ENCODE measurements around the gene TEX51.

DNA sequence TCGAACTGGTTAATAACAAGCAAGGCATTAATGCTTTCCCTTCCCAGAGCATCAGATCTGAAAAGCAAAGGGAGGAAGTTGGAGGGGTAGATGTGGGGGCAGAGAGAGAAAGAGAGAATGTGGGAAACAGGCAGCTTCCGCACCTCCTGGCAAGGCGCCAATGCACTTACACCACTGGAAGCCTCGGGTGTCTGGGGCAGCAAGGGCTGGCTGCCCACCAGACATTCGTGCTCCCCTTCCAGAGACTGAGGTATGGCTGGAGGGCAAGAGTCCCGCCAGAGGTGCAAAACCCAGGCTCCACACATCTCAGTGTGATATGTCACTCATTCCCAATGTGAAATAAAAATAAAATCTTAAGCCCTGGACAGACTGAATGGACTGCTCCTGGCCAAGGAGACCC, 46.4 kb downstream of the TEX51 start:
- TF ChIP-seq, protein P1, sequence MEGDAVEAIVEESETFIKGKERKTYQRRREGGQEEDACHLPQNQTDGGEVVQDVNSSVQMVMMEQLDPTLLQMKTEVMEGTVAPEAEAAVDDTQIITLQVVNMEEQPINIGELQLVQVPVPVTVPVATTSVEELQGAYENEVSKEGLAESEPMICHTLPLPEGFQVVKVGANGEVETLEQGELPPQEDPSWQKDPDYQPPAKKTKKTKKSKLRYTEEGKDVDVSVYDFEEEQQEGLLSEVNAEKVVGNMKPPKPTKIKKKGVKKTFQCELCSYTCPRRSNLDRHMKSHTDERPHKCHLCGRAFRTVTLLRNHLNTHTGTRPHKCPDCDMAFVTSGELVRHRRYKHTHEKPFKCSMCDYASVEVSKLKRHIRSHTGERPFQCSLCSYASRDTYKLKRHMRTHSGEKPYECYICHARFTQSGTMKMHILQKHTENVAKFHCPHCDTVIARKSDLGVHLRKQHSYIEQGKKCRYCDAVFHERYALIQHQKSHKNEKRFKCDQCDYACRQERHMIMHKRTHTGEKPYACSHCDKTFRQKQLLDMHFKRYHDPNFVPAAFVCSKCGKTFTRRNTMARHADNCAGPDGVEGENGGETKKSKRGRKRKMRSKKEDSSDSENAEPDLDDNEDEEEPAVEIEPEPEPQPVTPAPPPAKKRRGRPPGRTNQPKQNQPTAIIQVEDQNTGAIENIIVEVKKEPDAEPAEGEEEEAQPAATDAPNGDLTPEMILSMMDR (IDR thresholded peaks at IDR 0.05): no peak
- no peak for TF ChIP-seq POLR2AphosphoS5 (IDR thresholded peaks at IDR 0.05)
- TF ChIP-seq POLR2A (IDR thresholded peaks at IDR 0.05): no peak
- TF ChIP-seq EP300 (IDR thresholded peaks at IDR 0.05): no peak

Data from upper lobe of left lung (tissue), 4 donors.